Suprapubic skin (tissue), 4 donors: ENCODE data around the gene ZNF597. TPM values are rescaled to one million over a fixed set of nuclear protein-coding genes. Genes with fewer than 3 reads are reported as not detected.
"Not testable (repeated sequence)": the region's sequence is repeated elsewhere in the genome, so short reads cannot be mapped to it uniquely, and the experiment has no call there.

Source experiments
- DNase-seq, 2 donors: peaks; one replicate each; pipeline ENCODE4 v3.0.0-alpha.2; 2019; ENCODE audit warnings: low spot score in 2 of 2
- H3K27ac ChIP-seq: fragments of 200-600 bp; sonication (generic); one replicate; pipeline ENCODE4 v1.5.1; 2019
- H3K27me3 ChIP-seq: fragments of 200-600 bp; sonication (generic); one replicate; pipeline ENCODE4 v1.5.1; 2019
- H3K36me3 ChIP-seq: fragments of 200-600 bp; sonication (generic); one replicate; pipeline ENCODE4 v1.5.1; 2019
- H3K4me1 ChIP-seq: fragments of 200-600 bp; sonication (generic); one replicate; pipeline ENCODE4 v1.5.1; 2019
- H3K4me3 ChIP-seq: fragments of 200-600 bp; sonication (generic); one replicate; pipeline ENCODE4 v1.5.1; 2019; ENCODE audit warnings: mild to moderate bottlenecking
- H3K9me3 ChIP-seq: fragments of 200-600 bp; sonication (generic); one replicate; pipeline ENCODE4 v1.5.1; 2019
- EP300 ChIP-seq: sonication (generic); formaldehyde crosslinking; IDR thresholded peaks from one replicate; pipeline ENCODE4 v1.6.1; 2017; ENCODE audit warnings: antibody characterized with exemption
- POLR2A ChIP-seq, 2 donors: fragments of 450-650 bp; IDR thresholded peaks; one replicate each; pipeline ENCODE4 v1.6.1; 2017; ENCODE audit warnings: antibody characterized with exemption in 2 of 2, mild to moderate bottlenecking in 2 of 2, moderate library complexity in 2 of 2
- POLR2AphosphoS5 ChIP-seq, 3 donors: sonication (generic); formaldehyde crosslinking; IDR thresholded peaks; one replicate each; pipeline ENCODE4 v1.6.1; 2017; ENCODE audit warnings: antibody characterized with exemption in 3 of 3
- WGBS: methylation state at CpG from one replicate; pipeline ENCODE4 v1.1.5; 2018; 5-methylcytosine and 5-hydroxymethylcytosine counted together
- total RNA-seq, 4 donors: library from RNA; depleted of rRNA; stranded (reverse); fragments of >200 nt; gene quantifications; one replicate each; pipeline ENCODE4 v1.1.0, GENCODE V29; 2016
- TF ChIP-seq, protein P1 (sequence below), 2 donors: fragments of 200-600 bp in 1 of 2; fragments of 450-650 bp in 1 of 2; sonication (generic) in 1 of 2; IDR thresholded peaks; one replicate each; pipeline ENCODE4 v1.5.1; 2016 to 2019; ENCODE audit warnings: antibody characterized with exemption in 2 of 2, mild to moderate bottlenecking in 1 of 2, moderate library complexity in 1 of 2

Gene ZNF597
- total RNA-seq, 4 donors from 2014 or later = 1.5 to 4.3 (median 2.4) TPM

DNA sequence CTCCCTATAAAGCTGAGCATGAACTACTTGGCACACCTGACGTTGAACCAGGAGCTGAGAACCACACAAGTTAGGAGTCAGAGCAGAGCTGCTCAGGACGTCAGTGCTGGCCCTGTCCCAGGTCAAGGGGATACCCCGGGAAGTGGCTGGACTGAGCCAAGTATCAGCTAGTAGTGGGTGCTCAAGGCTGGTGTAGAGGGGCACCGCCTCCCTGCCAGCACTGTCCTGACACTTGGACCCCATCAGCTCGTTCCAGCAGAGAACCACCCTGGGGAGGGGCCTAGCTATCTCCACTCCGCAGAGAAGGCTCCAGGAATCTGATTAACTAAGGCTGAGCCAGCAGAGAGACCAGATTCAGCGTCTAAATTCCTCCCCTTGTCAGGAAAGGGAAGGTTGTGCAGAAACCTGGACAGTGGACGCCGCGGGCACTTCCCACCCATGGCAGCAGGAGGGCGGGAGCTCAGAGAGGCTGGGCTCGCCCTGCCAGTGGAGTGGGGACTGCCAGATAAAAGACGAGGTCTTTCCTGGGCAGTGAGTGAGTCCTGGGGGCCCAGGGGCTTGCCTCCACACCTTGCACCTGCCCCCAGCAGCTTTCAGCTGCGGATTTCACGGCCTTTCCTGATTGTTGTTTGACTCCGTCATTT is 31.0 kb upstream of the ZNF597 start:
- Histone ChIP-seq H3K27me3 (no peaks in the 10 kb centered on the region), H3K4me3 (no peak overlapping the region), H3K36me3 (peaks cover 15% of the 10 kb centered on the region), H3K4me1 (peaks cover 10% of the 10 kb centered on the region), H3K27ac (no peak overlapping the region), H3K9me3 (no peaks in the 10 kb centered on the region)
- no peak for DNase-seq
- WGBS = 86% methylated on average over 15 of the region's 16 CpGs
- TF ChIP-seq, protein P1, sequence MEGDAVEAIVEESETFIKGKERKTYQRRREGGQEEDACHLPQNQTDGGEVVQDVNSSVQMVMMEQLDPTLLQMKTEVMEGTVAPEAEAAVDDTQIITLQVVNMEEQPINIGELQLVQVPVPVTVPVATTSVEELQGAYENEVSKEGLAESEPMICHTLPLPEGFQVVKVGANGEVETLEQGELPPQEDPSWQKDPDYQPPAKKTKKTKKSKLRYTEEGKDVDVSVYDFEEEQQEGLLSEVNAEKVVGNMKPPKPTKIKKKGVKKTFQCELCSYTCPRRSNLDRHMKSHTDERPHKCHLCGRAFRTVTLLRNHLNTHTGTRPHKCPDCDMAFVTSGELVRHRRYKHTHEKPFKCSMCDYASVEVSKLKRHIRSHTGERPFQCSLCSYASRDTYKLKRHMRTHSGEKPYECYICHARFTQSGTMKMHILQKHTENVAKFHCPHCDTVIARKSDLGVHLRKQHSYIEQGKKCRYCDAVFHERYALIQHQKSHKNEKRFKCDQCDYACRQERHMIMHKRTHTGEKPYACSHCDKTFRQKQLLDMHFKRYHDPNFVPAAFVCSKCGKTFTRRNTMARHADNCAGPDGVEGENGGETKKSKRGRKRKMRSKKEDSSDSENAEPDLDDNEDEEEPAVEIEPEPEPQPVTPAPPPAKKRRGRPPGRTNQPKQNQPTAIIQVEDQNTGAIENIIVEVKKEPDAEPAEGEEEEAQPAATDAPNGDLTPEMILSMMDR (IDR thresholded peaks at IDR 0.05) = no peak

DNA sequence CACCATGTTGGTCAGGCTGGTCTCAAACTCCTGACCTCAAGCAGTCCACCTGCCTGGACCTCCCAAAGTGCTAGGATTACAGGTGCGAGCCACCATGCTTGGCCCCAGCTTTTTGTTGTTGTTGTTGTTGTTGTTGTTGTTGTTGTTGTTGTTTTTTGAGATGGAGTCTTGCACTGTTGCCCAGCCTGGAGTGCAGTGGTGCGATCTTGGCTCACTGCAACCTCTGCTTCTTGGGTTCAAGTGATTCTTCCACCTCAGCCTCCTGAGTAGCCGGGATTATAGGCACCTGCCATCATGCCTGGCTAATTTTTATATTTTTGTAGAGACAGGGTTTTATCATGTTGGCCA is 30.3 kb upstream of the ZNF597 start:
- H3K27ac ChIP-seq, H3K36me3 ChIP-seq, H3K4me3 ChIP-seq, DNase-seq, H3K27me3 ChIP-seq, H3K9me3 ChIP-seq: not testable (repeated sequence)
- WGBS = 82% methylated on average over 3 of the region's 3 CpGs
- peaks cover 13% of the 10 kb centered on the region for H3K4me1 ChIP-seq

DNA sequence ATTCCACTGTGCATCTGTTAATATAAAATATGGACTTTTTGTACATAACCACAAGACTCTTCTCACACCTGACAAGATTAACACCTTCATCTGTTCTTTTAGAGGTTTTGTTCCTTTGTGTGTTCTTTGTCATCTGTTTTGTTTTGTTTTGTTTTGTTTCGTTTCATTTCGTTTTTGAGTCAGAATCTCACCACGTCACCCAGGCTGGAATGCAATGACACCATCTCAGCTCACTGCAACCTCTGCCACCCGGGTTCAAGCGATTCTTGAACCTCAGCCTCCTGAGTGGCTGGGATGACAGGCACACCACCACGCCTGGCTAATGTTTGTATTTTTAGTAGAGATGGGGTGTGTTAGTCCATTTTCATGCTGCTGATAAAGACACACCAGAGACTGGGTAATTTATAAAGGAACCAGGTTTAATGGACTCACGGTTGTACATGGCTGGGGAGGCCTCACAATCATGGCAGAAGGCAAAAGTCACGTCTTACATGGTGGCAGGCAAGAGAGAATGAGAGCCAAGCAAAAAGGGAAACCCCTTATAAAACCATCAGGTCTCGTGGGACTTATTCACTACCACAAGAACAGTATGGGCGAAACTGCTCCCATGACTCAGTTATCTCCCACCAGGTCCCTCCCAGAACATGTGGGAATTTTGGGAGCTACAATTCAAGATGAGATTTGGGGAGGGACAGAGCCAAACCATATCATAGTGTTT is 29.7 kb upstream of the ZNF597 start:
- peaks cover 18% of the 10 kb centered on the region for H3K4me1 ChIP-seq
- no peaks in the 10 kb centered on the region for H3K27me3 ChIP-seq
- no peak overlapping the region for H3K4me3 ChIP-seq
- WGBS = 85% methylated on average over 10 of the region's 10 CpGs
- DNase-seq = no peak
- H3K27ac ChIP-seq = no peak overlapping the region
- peaks cover 7% of the 10 kb centered on the region for H3K36me3 ChIP-seq
- no peaks in the 10 kb centered on the region for H3K9me3 ChIP-seq
- TF ChIP-seq, protein P1 (IDR thresholded peaks at IDR 0.05) = no peak
- no peak for TF ChIP-seq POLR2A (IDR thresholded peaks at IDR 0.05)
- TF ChIP-seq EP300 = no peak
- no peak for TF ChIP-seq POLR2AphosphoS5 (IDR thresholded peaks at IDR 0.05)

DNA sequence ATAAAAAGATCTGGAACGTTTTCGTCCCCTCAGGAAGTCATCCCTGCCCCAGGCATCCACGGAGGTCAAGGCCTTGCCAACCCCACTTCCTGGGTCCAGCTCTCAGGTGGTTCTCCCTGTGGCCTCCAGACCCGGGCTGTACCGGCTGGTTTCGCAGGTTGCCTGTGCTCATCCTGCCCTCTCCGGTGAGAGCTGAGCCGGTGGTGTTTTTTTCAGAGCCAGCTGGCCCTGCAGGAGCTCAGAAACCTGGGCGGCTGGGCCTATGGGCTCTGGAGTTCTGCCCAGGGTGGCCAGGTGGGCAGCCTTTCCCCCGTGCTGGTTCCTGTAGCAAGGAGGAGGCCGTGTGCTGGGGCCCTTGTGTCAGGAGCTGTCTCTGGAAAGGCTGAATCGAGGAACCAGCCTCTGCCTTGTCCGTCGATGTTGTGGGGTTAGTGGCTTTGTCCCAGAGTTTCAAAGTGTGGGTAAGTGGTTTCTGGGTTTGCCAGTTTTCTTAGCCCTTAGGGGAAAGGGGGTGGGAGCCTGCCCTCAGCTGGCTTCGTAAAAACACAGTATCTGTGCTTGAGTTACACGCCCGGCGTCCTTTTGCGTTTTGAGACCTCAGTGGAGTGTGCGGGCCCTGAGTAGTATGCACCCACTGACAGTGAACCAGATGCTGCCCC is 28.3 kb upstream of the ZNF597 start:
- no peak overlapping the region for H3K4me3 ChIP-seq
- H3K4me1 ChIP-seq = peaks cover 27% of the 10 kb centered on the region
- 80% methylated on average over 14 of the region's 20 CpGs for WGBS
- no peak for DNase-seq
- peaks cover 12% of the 10 kb centered on the region for H3K36me3 ChIP-seq
- no peaks in the 10 kb centered on the region for H3K9me3 ChIP-seq
- H3K27me3 ChIP-seq = no peaks in the 10 kb centered on the region
- TF ChIP-seq, protein P1 (IDR thresholded peaks at IDR 0.05) = no peak
- TF ChIP-seq EP300 = no peak
- no peak for TF ChIP-seq POLR2A (IDR thresholded peaks at IDR 0.05)
- no peak for TF ChIP-seq POLR2AphosphoS5 (IDR thresholded peaks at IDR 0.05)
- H3K27ac ChIP-seq = no peak overlapping the region

DNA sequence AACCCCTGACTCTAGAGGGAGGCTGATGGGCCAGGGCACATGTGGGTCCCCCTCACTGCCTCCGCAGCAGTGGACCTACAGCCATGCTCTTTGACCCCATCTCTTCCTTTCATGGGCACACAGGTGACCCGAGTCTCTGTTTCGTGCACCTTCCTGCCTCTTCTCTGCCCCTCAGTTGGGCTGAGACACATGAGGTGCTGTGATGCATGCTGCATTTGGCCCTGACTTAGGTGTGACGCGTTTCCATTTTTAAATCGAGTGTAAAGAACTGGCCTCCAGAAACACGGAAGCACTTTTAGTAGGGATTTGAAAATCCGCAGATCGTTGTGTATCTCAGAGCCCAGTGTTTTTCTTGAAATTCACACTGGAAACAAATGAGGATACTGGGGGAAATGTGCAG is 27.4 kb upstream of the ZNF597 start:
- Histone ChIP-seq H3K27me3 (no peaks in the 10 kb centered on the region), H3K36me3 (peaks cover 13% of the 10 kb centered on the region), H3K4me1 (peaks cover 27% of the 10 kb centered on the region), H3K9me3 (no peaks in the 10 kb centered on the region), H3K4me3 (no peak overlapping the region), H3K27ac (no peak overlapping the region)
- 90% methylated on average over 9 of the region's 9 CpGs for WGBS
- TF ChIP-seq, protein P1 (IDR thresholded peaks at IDR 0.05) = no peak
- TF ChIP-seq POLR2A (IDR thresholded peaks at IDR 0.05) (no peak), EP300 (no peak), POLR2AphosphoS5 (IDR thresholded peaks at IDR 0.05) (no peak)
- no peak for DNase-seq
